ENCODE results near the gene TGOLN2.
"Not testable (repeated sequence)": the region's sequence is repeated elsewhere in the genome, so short reads cannot be mapped to it uniquely, and the experiment has no call there.

Gene TGOLN2

DNA sequence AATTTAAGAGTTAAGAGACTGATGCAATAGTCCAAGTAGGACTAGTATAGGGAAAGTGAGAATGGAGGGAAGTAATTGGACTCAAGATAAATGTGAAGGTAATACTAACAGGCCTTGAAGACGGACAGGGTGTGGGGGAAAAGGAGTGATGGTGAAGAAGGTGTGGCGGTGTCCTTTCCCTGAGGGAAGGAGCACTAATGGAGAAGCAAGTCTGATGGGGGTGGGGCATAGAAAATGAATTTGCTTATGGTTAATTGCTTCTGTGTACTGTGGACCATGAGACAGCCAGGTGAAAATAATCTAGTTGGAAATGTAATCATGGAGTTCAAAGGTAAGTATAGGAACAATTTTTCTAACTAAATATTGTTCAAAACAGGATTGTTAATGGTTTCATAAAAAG, 7.1 kb upstream of the TGOLN2 start:
- DNase-seq, result no peak

DNA sequence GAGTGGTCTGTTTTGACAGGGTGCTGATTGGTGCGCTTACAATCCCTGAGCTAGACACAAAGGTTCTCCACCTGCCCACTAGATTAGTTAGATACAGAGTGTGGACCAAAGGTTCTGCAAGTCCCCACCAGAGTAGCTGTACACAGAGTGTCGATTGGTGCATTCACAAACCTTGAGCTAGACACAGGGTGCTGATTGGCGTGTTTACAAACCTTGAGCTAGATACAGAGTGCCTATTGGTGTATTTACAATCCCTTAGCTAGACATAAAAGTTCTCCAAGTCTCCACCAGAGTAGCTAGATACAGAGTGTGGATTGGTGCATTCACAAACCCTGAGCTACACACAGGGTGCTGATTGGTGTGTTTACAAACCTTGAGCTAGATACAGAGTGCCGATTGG, 6.1 kb upstream of the TGOLN2 start:
- DNase-seq, result not testable (repeated sequence)

DNA sequence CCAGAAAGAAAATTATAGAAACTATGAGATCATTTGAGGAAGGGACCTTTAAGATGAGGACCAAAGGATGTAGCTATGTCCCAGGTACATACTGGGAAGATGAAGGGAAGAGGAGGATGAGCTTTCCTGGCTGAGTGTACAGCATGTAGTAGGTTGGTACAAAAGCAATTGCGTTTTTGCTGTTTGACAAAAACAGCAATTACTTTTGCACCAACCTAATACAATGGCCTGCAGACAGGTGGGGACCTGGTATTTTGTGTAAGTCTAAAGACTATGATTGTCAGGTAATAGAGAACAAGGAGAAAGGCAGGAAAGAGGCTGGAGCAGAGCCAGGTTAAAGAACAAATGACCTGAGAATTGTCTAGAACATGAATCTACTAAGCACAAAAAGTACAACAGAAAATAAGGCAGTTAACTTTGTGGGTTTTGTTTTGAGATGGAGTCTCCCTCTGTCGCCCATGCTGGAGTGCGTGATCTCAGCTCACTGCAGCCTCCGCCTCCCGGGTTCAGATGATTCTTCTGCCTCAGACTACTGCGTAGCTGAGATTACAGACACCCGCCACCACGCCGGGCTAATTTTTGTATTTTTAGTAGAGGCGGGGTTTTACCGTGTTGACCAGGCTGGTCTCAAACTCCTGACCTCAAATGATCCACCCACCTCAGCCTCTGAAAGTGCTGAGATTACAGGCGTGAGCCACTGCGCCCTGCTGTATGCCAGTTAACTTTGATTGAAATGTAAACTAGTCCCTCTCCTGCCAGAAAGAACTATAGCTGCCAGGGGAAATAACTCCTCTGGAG, 3.2 kb upstream of the TGOLN2 start:
- DNase-seq, result no peak

DNA sequence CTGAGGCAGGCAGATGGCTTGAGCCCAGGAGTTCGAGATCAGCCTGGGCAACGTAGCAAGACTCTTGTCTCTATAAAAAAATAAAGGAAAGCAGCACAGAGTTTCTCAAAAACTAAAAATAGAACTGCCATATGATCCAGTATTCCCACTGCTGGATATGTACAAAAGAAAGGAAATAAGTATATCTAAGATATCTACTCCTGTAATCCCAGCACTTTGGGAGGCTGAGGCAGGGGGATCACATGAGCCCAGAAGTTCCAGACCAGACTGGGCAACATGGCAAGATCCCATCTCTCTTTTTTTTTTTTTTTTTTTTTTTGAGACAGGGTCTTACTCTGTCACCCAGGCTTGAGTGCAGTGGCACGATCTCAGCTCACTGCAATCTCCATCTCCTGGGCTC, 1.9 kb upstream of the TGOLN2 start:
- not testable (repeated sequence) for DNase-seq

DNA sequence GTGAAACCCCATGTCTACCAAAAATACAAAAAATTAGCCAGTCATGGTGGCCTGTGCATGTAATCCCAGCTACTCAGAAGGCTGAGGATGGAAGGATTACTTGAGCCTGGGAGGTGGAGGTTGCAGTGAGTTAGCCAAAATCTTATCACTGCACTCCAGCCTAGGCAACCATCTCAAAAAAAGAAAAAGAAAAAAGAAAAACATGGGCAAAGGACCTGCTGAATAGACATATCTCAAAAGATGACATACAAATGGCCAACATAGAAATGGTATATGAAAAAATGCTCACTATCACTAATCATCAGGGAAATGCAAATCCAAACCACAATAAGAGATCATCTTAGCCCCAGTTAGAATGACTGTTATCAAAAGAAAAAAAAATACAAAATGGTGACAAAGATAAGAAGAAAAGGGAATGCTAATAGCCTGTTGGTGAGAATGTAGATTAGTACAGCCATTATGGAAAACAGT, 1.4 kb upstream of the TGOLN2 start:
- DNase-seq, result no peak

DNA sequence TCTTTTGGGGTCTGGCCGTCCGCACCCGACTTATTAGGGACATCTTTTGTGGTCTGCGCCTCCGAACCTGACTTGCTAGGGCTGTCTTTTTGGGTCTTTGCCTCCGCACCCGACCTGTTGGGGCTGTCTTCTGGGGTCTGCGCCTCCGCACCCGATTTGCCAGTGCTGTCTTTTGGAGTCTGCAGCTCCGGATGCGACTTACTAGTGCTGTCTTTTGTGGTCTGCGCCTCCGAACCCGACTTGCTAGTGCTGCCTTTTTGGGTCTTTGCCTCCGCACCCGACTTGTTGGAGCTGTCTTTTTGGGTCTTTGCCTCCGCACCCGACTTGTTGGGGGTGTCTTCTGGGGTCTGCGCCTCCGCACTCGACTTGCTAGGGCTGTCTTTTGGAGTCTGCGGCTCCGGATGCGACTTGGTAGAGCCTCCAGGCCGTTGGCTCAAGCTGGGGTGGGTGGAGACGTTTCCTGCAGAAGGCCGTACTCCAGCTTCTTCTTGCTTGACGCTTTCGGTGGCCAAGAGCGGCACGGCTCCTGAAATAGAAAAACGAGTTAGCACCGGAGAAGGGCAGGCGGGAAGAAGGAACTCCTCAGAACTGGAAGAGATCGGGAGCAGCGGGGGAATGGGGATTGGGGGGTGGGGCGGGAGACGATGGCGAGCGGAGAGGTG, 498 bp downstream of the TGOLN2 start:
- DNase-seq, result no peak

DNA sequence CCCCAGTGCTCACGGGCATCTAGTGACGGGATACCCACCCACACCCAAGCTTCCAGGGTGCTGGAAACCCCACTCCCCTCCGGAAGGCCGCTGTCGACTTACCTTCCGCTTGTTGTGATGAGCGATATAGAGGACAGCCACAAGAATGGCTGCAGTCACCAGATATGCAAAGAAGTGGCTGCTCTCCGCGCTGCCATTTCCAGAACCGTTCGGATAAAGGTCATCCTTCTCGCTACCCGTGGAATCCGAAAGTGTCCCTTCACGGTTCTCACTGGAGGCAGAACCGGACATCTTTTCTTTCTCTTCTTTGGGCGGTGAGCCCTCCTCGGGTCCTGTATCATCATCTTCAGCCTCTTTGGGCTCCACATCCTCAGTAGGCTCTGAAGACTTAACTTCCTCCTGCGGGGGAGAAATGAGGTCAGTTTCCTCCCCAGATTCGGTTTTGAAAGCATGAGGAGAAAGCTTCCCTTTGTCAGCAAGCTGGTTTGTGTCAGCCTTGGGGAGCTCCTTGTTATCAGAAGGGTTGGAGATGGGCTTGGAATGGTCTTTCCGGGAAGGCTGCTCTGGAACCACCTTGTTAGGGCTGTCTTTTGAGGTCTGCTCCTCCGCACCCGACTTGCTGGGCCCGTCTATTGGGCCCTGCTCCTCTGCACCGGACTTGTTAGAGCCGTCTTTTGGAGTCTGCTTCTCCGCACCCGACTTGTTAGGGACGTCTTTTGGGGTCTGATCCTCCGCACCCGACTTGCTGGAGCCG, 1.2 kb downstream of the TGOLN2 start:
- no peak for DNase-seq

DNA sequence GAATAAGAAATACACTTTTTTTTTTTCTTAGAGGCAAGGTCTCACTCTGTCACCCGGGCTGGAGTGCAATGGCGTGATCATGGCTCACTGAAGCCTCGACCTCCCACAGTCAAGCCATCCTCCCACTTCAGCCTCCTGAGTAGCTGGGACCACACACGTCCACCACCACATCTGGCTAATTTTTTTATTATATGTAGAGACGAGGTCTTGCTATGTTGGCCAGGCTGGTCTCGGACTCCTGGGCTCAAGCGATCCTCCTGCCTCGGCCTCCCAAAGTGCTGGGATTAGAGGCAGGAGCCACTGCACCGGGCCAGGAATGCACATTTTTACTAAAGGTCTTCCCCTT, 2.4 kb downstream of the TGOLN2 start:
- DNase-seq, result no peak

DNA sequence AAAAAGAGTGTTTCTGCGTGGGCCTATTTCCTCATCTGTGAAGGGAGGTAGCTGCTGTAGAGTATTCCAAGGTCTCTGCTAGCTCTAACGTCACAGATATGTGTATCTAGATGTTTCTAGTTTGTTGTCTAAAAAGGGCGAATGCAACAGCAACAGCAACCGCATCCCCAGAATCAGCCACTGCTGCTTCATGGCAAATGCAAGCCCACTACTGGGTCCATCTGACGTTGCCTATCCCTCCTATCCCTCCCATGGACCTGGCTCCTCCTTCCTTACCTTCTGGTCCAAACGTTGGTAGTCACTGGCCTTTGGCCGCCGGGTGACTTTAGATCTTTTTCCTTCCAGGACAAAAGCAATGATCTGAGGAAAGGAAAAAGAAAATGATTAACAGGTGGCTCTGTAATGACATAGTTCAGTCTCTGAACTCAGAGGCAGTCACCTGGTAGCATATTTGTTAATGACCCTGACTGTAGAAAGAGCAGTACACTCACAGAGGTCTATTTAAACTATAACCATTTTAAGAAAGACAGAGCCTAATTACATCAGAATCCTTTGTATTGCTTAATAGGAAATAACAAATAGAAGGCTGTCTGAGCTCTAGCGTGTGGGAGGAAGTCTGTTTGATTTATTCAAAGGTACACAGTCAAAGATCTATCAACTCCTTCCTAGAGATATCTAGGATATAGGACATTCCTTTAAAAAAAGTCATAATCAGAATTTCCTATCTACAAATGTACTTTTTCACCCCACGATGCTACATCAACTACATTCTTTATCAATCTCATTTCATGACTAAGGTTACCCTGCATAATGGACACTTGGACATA, 2.9 kb downstream of the TGOLN2 start:
- DNase-seq, result no peak

DNA sequence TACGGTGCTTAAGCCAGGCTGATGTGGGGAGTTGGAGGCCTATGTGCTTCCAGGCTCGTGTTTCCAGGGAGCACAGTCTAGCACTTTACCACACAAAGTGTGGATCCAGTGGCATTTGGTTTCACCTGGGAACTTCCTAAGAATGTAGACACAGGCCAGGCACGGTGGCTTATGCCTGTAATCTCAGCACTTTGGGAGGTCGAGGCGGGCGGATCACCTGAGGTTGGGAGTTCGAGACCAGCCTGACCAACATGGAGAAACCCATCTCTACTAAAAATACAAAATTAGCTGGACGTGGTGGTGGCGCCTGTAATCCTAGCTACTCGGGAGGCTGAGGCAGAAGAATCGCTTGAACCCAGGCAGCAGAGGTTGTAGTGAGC, 3.8 kb downstream of the TGOLN2 start:
- not testable (repeated sequence) for DNase-seq

DNA sequence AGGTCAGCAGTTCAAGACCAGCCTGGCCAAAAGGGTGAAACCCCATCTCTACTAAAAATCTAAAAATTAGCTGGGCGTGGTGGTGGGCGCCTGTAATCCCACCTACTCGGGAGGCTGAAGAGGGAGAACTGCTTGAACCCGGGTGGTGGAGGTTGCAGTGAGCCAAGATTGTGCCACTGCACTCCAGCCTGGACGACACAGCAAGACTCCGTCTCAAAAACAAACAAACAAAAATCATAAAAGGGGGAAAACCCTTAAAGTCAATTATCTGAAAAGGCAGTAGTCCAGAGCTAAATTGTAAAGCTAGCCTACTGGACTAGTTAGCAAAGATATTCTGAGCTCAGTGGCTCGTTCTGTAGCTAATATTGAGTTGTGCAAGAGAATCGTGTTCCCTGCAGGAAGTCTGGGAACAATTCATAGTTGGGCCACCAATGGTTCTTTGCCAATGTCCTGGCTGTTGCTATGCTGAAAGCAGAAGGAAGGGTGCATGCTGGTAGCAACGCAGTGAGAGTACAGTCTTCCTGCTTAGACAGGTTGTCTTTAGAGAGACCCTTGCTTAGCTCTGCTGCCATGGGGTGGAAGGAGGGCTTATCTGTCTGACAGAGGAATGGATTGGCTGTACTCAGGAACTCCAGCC, 4.3 kb downstream of the TGOLN2 start:
- no peak for DNase-seq

DNA sequence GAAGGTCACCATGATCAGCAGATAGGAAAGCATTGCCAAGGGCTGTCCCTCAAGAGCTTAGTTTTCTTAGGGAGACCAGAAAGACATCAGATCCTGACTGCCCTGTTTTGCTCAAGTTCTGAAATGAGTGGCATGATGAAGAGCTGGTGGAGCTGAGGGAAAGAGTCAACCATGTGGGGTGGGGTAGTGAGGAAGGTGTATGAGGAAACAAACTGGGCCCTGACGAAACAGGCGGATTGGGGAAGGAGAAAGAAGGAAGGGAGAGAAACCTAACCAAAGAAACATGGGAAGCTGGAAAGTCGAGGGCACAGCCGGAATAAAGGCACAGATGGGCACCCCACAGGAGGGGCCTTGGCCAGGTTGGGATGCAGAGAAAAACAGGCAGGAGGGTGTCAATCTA, 8.0 kb downstream of the TGOLN2 start:
- DNase-seq, result no peak

DNA sequence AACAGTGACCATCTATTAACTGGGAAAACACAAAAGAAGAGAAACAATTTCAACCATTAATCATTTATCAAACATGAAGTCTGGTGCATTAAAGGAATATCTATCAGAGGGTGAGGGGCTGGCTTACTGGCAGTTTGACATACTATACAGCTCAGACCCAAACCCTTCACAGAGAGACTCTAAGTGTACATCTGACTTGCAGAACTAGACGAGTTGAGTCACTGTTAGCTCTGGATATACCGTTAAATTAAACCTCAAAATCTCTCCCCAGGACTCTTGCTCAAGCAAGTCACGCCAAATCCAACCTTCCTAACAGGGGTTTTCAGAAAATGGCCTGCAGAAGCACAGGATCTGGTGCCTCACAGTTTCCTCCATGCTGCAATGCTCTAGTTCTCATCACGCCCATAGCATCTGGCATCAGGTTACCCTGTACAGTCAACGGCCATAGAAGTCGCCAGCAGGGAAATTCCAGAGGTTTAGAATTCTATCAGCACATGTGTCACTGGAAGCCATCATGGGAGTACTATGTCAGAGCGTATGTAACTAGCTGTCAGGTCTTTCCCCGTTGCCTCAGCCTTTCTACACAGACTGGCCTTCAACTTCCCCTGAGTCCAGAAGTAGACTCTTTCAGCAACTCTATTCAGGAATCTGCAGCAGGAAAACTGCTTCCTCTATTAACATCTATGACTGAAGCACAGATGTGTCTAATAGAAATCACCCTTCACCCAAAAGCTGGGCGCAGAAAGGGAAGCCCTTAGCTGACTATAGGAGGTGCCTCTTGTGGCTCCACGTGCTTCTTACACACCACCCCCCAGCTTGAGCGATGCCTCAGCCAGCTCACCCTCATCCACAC, 9.3 kb downstream of the TGOLN2 start:
- DNase-seq, result no peak

DNA sequence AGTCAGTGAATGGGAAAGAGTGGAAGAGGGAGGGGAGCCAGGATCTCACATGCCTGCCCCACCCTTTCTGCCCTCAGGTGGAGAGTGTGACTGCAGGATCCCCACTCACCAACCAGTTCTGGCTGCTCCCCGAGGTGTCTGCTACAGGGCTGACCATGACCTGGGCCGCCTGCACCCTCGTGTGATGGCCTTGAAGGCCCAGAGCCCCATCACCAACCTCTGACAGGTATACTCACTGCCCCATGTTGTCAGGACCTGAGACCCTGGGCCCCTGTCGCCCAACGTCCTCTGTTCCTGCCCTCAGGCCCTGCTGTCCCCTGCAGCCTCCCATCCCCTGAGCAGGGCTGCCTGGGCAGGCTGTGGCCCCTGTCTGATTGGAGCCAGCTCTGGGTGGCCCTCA, 11.9 kb downstream of the TGOLN2 start:
- not testable (repeated sequence) for DNase-seq

DNA sequence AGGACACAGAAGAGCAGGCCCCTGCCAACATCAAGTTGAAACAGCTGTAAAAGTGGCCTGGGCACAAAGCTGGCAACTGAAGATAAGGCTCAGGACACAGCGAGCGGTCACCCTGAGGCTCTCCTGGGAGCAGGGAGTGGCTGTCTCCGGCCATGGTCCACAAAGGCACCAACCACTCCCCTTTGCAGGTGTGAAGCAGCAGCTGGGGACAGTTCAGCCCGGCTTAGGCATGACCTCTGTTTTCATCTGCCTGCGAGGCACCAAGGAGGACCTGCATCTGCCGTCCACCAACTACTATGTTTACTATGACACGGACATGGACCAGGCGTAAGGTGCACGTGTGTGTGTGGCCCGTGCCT, 12.9 kb downstream of the TGOLN2 start:
- DNase-seq, result no peak

DNA sequence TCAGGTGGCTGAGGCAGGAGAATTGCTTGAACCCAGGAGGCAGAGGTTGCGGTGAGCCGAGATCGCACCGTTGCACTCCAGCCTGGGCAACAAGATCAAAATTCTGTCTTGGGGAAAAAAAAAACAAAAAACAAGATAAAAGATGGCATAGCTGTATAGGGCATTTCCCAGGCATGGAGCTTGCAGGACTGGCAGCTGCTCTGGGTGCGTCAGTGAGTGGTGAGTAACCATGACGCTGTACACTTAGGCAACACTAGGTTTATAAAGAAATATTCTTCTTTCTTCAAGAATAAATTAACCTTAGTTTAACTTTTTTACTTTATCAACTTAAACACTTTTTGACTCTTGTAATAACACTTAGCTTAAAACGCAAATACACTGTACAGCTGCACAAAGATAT, 15.4 kb downstream of the TGOLN2 start:
- DNase-seq, result no peak

DNA sequence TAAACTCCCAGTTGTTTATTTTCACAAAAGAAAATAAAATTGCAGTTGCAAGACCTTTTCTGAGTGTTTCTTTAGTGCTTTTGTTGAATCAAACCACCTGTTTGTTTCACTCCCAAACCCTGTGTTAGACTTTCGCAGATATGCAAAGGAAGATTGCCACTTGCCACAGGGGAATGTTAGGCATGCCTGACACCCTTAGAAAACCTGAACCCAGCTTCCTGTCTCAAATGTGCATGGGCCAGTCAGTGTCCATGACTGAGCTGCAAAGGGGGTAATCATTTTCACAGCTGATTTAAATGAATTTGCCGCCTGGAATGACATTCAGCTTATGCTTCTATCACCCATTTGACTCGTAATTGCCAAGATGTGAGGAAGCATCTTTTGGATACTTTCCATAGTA, 17.5 kb downstream of the TGOLN2 start:
- DNase-seq, result no peak

DNA sequence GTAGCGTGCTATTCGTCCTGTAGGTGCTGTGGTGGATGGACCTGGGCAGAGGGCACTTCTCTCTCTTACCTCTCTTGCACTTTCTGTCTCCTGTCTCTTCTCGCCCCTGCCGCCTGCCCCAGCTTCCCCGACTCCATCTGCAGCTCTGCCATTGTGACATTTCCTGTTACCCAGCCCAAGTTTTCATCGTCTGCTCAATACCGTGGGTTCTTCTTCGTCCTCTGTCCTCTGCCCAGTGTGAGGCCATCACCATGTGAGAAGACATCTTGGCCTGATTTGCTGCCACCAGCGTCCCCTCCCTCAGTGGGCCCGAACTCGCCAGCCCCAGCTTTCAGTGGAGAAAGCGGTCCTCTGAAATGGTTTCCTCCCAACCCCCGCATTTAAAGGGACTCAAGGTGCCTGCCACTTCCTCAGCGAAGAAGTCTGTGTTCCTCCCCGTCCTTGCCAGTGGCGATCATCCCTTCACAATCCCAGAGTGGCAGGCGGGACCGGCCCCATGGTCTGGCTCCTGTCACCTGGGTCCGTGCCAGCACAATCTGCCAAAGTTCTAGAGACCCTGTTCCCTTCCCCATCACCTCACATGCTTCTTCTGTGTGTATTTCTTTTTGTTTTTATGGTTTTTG, 18.0 kb downstream of the TGOLN2 start:
- DNase-seq, result no peak

DNA sequence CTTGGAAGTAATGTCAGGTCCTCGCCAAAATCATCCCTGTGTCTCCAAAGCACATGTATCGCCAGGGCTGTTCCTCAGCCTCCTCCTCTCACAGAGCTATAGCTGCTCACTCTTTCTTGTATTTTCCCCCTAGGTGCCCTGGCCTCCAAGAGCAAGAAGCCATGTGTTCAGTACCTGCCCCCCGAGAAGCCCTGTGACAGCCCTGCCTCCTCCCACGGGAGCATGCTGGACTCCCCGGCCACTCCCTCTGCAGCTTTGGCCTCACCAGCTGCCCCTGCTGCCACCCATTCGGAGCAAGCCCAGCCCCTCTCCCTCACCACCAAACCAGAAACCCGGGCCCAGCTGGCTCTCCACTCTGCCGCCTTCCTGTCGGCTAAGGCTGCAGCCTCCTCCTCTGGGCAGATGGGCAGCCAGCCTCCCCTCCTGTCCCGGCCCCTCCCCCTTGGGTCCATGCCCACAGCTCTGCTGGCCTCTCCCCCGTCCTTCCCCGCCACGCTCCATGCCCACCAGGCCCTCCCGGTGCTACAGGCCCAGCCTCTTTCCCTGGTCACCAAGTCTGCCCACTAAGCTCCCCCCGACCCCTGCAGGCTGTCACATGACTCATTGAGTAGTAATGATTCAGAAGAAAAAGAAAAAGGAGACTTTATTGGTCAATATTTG, 18.8 kb downstream of the TGOLN2 start:
- DNase-seq, result no peak

DNA sequence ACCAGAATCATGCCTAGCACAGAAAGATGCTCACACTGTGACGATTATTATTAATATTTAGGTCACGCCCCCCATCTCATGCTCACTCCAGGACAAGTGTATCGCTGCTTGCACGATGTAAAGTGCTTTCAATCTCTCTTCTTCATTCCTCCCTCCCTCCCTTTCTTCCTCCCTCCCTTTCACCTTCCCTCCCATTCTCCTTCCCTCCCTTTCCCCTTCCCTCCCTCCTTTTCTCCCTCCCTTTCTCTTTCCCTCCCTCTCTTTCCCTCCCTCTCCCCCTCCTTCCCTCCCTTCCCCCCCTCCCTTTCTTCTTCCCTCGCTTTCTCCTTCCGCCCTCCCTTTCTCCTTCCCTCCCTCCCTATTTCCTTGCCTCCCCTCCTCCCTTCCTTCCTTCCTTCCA, 19.6 kb downstream of the TGOLN2 start:
- no peak for DNase-seq

DNA sequence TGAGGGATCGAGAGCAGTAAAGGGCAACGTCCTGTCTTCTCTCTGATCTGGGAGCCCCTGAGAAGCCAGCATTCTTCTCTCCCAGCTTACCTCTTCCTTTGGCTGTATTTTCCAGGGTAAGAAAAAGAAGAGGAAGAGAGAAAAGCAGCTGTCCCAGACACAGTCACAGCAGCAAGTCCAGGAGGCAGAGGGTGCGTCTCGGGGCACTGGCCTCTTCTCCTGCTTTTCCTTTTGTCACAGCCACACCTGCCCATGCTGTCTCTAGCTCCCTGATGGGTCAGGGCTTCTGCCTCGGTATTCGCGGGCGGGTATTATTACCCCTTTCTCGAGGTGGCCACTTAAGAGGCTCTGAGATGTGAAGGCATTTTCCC, 20.3 kb downstream of the TGOLN2 start:
- DNase-seq, result no peak
